Cardiac fibroblast (primary cell): ENCODE measurements around the gene TCF4.

ENCODE experiments used
- DNase-seq, 2 donors: peaks; one replicate each; pipeline versions ENCODE4 v3.0.0 to v3.0.0-alpha.2; 2010; ENCODE audit warnings: low read depth in 2 of 2
- H3K4me3 ChIP-seq, 2 donors: replicated peaks in 1 of 2; 1 replicate in 1 of 2; 2 replicates in 1 of 2; pipeline ENCODE4 v1.5.1; 2011; ENCODE audit warnings: low read depth in 2 of 2, low read length in 2 of 2, mild to moderate bottlenecking in 2 of 2, moderate library complexity in 1 of 2
- TF ChIP-seq, protein P1 (sequence below): IDR thresholded peaks from one replicate; pipeline ENCODE4 v1.5.1; 2011; ENCODE audit warnings: low read depth, mild to moderate bottlenecking, low read length, inconsistent platforms

The TCF4 gene

GRCh38 chr18:55421615-55422419, 166.2 kb downstream of the TCF4 start:
- TF ChIP-seq, protein P1, sequence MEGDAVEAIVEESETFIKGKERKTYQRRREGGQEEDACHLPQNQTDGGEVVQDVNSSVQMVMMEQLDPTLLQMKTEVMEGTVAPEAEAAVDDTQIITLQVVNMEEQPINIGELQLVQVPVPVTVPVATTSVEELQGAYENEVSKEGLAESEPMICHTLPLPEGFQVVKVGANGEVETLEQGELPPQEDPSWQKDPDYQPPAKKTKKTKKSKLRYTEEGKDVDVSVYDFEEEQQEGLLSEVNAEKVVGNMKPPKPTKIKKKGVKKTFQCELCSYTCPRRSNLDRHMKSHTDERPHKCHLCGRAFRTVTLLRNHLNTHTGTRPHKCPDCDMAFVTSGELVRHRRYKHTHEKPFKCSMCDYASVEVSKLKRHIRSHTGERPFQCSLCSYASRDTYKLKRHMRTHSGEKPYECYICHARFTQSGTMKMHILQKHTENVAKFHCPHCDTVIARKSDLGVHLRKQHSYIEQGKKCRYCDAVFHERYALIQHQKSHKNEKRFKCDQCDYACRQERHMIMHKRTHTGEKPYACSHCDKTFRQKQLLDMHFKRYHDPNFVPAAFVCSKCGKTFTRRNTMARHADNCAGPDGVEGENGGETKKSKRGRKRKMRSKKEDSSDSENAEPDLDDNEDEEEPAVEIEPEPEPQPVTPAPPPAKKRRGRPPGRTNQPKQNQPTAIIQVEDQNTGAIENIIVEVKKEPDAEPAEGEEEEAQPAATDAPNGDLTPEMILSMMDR: no peak
- peak; percentile 63 to 69 for DNase-seq
- peak overlapping the region in 1 of 2 donors; percentile 43 for H3K4me3 ChIP-seq

DNA sequence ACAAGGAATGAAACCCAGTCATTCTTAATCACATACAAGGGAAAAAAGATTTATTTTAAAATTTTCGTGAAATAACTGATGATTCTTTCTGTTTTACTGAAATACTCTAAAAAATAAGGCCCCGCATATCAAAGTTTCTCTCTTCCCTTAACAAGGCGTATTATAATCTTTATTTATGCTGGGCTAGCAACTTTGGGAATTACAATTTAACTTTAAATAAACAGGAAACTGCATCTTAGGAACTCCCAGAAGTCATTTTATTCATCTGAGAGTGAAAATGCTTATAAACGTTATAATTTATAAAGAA, 166.7 kb downstream of the TCF4 start:
- peak overlapping the region in 1 of 2 donors; percentile 40 for H3K4me3 ChIP-seq
- no peak for DNase-seq
- TF ChIP-seq, protein P1: no peak

DNA sequence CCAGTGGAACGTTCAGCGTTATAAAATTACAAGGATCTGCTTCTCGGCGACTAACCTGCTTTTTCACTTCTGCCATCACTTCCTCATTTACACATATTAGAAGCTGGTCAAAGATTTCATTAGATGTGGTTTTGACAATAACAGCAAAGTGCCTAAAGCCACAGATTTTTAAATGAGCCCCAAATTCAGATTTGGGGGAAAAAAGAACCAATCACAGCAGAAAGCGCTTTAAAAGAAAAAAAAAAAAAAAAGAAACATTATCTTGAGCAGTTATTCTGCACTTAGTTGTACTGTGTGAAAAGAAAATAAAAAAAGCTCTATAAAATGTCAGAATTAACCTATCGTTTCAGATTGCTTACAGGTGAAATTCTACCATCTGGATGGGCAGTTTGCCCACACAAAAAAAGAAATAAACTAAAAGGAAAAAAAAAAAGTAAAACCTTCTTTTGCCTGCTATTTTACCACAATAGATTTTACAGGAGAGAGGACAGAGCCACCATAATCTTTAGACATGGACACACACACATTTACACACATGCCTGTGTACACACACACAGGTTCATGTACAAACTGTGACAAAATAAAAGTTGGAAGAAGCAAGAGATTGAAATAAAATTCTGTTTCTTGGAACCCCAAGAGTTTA, 167.2 kb downstream of the TCF4 start:
- TF ChIP-seq, protein P1: no peak
- H3K4me3 ChIP-seq: peak overlapping the region in 1 of 2 donors; percentile 32
- peak in 1 of 2 donors; percentile 34 for DNase-seq

- peak overlapping the region in 1 of 2 donors; percentile 32 for H3K4me3 ChIP-seq
- TF ChIP-seq, protein P1: no peak
- peak in 1 of 2 donors; percentile 55 for DNase-seq
These were observed 167.9 kb downstream of the TCF4 start for GRCh38 chr18:55419947-55420664.

GRCh38 chr18:55419132-55419946, 168.7 kb downstream of the TCF4 start:
- H3K4me3 ChIP-seq: peak overlapping the region in 1 of 2 donors; percentile 32
- TF ChIP-seq, protein P1: no peak
- peak; percentile 42 to 54 for DNase-seq

DNA sequence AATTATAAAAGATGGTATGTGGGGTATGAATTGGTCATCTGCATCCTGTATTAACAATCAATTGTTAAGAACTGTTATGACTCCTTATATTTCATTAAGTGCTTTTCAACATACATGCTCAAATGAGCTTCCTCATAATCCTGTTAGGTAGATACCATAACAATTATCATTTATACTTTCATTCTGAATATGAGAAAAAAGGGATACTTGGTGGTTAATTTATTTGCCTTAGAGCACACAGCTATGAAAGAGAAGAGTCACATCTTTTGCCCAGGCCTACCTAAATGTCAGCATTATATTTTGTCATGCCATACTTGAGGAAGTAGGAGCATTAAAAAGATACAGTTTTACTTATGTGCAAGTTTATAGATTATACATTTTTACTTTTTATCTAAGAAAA, 169.6 kb downstream of the TCF4 start:
- DNase-seq: no peak
- TF ChIP-seq, protein P1: no peak
- no peak overlapping the region for H3K4me3 ChIP-seq
